22Rv1 (cell line): ENCODE measurements around the gene PTBP1.

Experiments used
- CTCF ChIP-seq: fragments of 450-650 bp; IDR thresholded peaks from 2 replicates; pipeline ENCODE4 v1.5.1; 2017; ENCODE audit warnings: mild to moderate bottlenecking
- ZFX ChIP-seq: fragments of 450-650 bp; IDR thresholded peaks from 2 replicates; pipeline ENCODE4 v1.6.1; 2017; ENCODE audit warnings: antibody characterized with exemption, borderline replicate concordance

- TF ChIP-seq CTCF, result no peak
- TF ChIP-seq ZFX, result no peak
These were observed 53.1 kb downstream of the PTBP1 start for GRCh38 chr19:850221-850978.
